HepG2 (cell line): ENCODE results near the gene TRPM1. TPM values are rescaled to one million over a fixed set of nuclear protein-coding genes. Genes with fewer than 3 reads are reported as not detected.

Experiments used
- ATF7 ChIP-seq, 2 experiments: fragments of 450-650 bp in 1 of 2; sonication (generic) in 1 of 2; formaldehyde crosslinking in 1 of 2; IDR thresholded peaks; 2 replicates each; pipeline versions ENCODE4 v1.4.0 to v1.6.1; 2016 to 2020; ENCODE audit warnings: antibody characterized with exemption in 1 of 2, mild to moderate bottlenecking in 1 of 2, missing genetic modification reagents in 1 of 2
- ELF3 ChIP-seq: IDR thresholded peaks from 2 replicates; pipeline ENCODE4 v1.6.1; 2016; ENCODE audit warnings: missing genetic modification reagents, missing compliant biosample characterization
- MED1 ChIP-seq: sonication (generic); formaldehyde crosslinking; IDR thresholded peaks from 2 replicates; pipeline ENCODE4 v1.4.0; 2020; ENCODE audit warnings: missing genetic modification reagents
- MEIS2 ChIP-seq: sonication (generic); formaldehyde crosslinking; IDR thresholded peaks from 2 replicates; pipeline ENCODE4 v1.9.0; 2021; ENCODE audit warnings: mild to moderate bottlenecking, missing genetic modification reagents
- NR2F2 ChIP-seq: IDR thresholded peaks from 2 replicates; pipeline ENCODE4 v1.6.1; 2012; ENCODE audit warnings: low read depth, inconsistent platforms, borderline replicate concordance
- PHF21A ChIP-seq: sonication (generic); formaldehyde crosslinking; IDR thresholded peaks from 2 replicates; pipeline ENCODE4 v1.5.0; 2020; ENCODE audit warnings: mild to moderate bottlenecking, missing genetic modification reagents
- RARA ChIP-seq: IDR thresholded peaks from 2 replicates; pipeline ENCODE4 v1.6.1; 2016; ENCODE audit warnings: missing genetic modification reagents, missing compliant biosample characterization
- RBAK ChIP-seq: sonication (generic); formaldehyde crosslinking; IDR thresholded peaks from 2 replicates; pipeline ENCODE4 v1.5.1; 2020; ENCODE audit warnings: mild to moderate bottlenecking, missing genetic modification reagents
- SATB2 ChIP-seq: sonication (generic); formaldehyde crosslinking; IDR thresholded peaks from 2 replicates; pipeline ENCODE4 v1.5.0; 2020; ENCODE audit warnings: missing genetic modification reagents
- SMARCC2 ChIP-seq: fragments of 450-650 bp; IDR thresholded peaks from 2 replicates; pipeline ENCODE4 v1.6.1; 2017; ENCODE audit warnings: antibody characterized with exemption, mild to moderate bottlenecking
- SOX5 ChIP-seq: IDR thresholded peaks from 2 replicates; pipeline ENCODE4 v1.6.1; 2016; ENCODE audit warnings: borderline replicate concordance
- SOX6 ChIP-seq, 2 experiments: fragments of 450-650 bp in 1 of 2; sonication (generic) in 1 of 2; formaldehyde crosslinking in 1 of 2; IDR thresholded peaks; 2 replicates each; pipeline versions ENCODE4 v1.4.0 to v1.6.1; 2017 to 2020; ENCODE audit warnings: antibody characterized with exemption in 1 of 2, mild to moderate bottlenecking in 1 of 2, missing genetic modification reagents in 1 of 2
- STAT5B ChIP-seq: sonication (generic); formaldehyde crosslinking; IDR thresholded peaks from 2 replicates; pipeline ENCODE4 v1.4.0; 2020; ENCODE audit warnings: missing genetic modification reagents
- ZNF224 ChIP-seq: sonication (generic); formaldehyde crosslinking; IDR thresholded peaks from 2 replicates; pipeline ENCODE4 v1.5.0; 2020; ENCODE audit warnings: mild to moderate bottlenecking, missing genetic modification reagents
- ZNF317 ChIP-seq: sonication (generic); formaldehyde crosslinking; IDR thresholded peaks from 2 replicates; pipeline ENCODE4 v1.5.0; 2020; ENCODE audit warnings: mild to moderate bottlenecking, missing genetic modification reagents
- ZNF430 ChIP-seq: sonication (generic); formaldehyde crosslinking; IDR thresholded peaks from 2 replicates; pipeline ENCODE4 v1.9.0; 2021; ENCODE audit warnings: mild to moderate bottlenecking, missing genetic modification reagents
- ZNF564 ChIP-seq: sonication (generic); formaldehyde crosslinking; IDR thresholded peaks from 2 replicates; pipeline ENCODE4 v1.8.1; 2023; ENCODE audit warnings: mild to moderate bottlenecking, missing genetic modification reagents
- ZNF605 ChIP-seq: sonication (generic); formaldehyde crosslinking; IDR thresholded peaks from 2 replicates; pipeline ENCODE4 v1.8.0; 2022; ENCODE audit warnings: mild to moderate bottlenecking, missing genetic modification reagents
- ZNF768 ChIP-seq: sonication (generic); formaldehyde crosslinking; IDR thresholded peaks from 2 replicates; pipeline ENCODE4 v1.4.0; 2020; ENCODE audit warnings: missing genetic modification reagents
- polyA plus RNA-seq, 8 experiments: library from polyadenylated mRNA; depleted of rRNA in 3 of 8; stranded (reverse) in 7 of 8; unstranded in 1 of 8; fragments of >200 nt; fragmentation: Illumina TruSeq in 4 of 8; extraction: Trizol in 4 of 8; gene quantifications; 2 replicates each; pipeline versions ENCODE4 v1.2.1 to v1.2.3, GENCODE V29; 2011 to 2016; ENCODE audit warnings: low read depth in 4 of 8, missing spikeins in 1 of 8, mixed read lengths in 1 of 8; ENCODE audit not compliant: insufficient read depth in 1 of 8
- total RNA-seq, 5 experiments: library from RNA; depleted of rRNA; stranded (reverse); fragments of >200 nt; fragmentation: Illumina TruSeq; extraction: Trizol; gene quantifications; 2 replicates each; pipeline ENCODE4 v1.2.3, GENCODE V29; 2016; ENCODE audit warnings: low read depth in 1 of 5
- TF ChIP-seq, protein P1 (sequence below): sonication (generic); formaldehyde crosslinking; IDR thresholded peaks from 2 replicates; pipeline ENCODE4 v1.5.0; 2020; ENCODE audit warnings: missing genetic modification reagents
- TF ChIP-seq, protein P2 (sequence below): sonication (generic); formaldehyde crosslinking; IDR thresholded peaks from 2 replicates; pipeline ENCODE4 v1.4.0; 2020; ENCODE audit warnings: missing genetic modification reagents
- TF ChIP-seq, protein P3 (sequence below): IDR thresholded peaks from 2 replicates; pipeline ENCODE4 v1.6.1; 2016; ENCODE audit warnings: missing genetic modification reagents, missing compliant biosample characterization
- TF ChIP-seq, protein P4 (sequence below): sonication (generic); formaldehyde crosslinking; IDR thresholded peaks from 2 replicates; pipeline ENCODE4 v1.5.0; 2020; ENCODE audit warnings: missing genetic modification reagents
- TF ChIP-seq, protein P5 (sequence below): sonication (generic); formaldehyde crosslinking; IDR thresholded peaks from 2 replicates; pipeline ENCODE4 v1.5.1; 2020; ENCODE audit warnings: mild to moderate bottlenecking, missing genetic modification reagents, moderate library complexity

Gene TRPM1
- total and polyA plus RNA-seq, 2 of the 13 experiments (the other 11 are each of a cell fraction or from before 2014, with no cell fraction given): not detected

DNA sequence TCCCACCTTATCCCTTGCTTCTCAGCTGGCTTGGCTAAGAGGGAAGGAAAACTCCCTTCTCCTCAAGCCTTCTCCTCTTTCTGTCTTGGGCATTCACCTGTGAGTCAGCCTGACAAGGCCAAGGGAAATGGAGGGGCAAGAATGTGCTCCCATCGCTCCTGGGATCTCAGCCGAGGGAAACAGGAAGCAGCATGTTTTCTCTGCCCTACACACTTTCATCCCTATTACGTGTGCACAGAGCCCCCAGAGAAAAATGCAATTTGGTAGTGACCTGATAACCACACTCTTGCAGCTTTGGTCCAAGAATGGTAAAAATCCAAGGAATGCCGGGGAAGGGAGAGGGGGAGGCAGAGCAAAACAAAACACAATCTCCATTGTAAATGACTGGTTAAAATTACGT is 77.2 kb downstream of the TRPM1 start (continued):
- TF ChIP-seq, protein P1, sequence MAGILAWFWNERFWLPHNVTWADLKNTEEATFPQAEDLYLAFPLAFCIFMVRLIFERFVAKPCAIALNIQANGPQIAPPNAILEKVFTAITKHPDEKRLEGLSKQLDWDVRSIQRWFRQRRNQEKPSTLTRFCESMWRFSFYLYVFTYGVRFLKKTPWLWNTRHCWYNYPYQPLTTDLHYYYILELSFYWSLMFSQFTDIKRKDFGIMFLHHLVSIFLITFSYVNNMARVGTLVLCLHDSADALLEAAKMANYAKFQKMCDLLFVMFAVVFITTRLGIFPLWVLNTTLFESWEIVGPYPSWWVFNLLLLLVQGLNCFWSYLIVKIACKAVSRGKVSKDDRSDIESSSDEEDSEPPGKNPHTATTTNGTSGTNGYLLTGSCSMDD (CRISPR knock-in tag): no peak
- no peak for TF ChIP-seq MEIS2 (CRISPR knock-in tag)
- no peak for TF ChIP-seq NR2F2
- TF ChIP-seq MED1: peak; percentile 42
- no peak for TF ChIP-seq SOX6 (IDR thresholded peaks at IDR 0.05)
- TF ChIP-seq SOX6 (CRISPR knock-in tag; IDR thresholded peaks at IDR 0.05): peak; percentile 62; the same call in 1 of the 2 replicates
- TF ChIP-seq ZNF605: no peak
- no peak for TF ChIP-seq SMARCC2
- TF ChIP-seq, protein P2, sequence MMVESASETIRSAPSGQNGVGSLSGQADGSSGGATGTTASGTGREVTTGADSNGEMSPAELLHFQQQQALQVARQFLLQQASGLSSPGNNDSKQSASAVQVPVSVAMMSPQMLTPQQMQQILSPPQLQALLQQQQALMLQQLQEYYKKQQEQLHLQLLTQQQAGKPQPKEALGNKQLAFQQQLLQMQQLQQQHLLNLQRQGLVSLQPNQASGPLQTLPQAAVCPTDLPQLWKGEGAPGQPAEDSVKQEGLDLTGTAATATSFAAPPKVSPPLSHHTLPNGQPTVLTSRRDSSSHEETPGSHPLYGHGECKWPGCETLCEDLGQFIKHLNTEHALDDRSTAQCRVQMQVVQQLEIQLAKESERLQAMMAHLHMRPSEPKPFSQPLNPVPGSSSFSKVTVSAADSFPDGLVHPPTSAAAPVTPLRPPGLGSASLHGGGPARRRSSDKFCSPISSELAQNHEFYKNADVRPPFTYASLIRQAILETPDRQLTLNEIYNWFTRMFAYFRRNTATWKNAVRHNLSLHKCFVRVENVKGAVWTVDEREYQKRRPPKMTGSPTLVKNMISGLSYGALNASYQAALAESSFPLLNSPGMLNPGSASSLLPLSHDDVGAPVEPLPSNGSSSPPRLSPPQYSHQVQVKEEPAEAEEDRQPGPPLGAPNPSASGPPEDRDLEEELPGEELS (CRISPR knock-in tag): peak; percentile 56
- TF ChIP-seq SATB2 (CRISPR knock-in tag): no peak
- peak; percentile 35; the same call in 1 of the 2 replicates for TF ChIP-seq ELF3 (CRISPR knock-in tag)
- no peak for TF ChIP-seq ZNF564
- TF ChIP-seq, protein P3, sequence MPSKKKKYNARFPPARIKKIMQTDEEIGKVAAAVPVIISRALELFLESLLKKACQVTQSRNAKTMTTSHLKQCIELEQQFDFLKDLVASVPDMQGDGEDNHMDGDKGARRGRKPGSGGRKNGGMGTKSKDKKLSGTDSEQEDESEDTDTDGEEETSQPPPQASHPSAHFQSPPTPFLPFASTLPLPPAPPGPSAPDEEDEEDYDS (CRISPR knock-in tag): no peak
- no peak for TF ChIP-seq RBAK
- TF ChIP-seq PHF21A (CRISPR knock-in tag): 0 out of 2 replicates have a peak, but pooled peaks have one; percentile 28
- TF ChIP-seq, protein P4, sequence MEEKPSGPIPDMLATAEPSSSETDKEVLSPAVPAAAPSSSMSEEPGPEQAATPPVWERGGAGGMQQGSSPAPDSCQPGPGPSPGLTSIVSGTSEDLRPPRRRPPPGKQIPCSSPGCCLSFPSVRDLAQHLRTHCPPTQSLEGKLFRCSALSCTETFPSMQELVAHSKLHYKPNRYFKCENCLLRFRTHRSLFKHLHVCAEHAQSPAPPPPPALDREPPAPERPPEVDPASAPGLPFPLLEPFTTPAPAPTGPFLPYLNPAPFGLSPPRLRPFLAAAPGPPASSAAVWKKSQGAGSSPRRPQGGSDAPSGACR (CRISPR knock-in tag): no peak
- no peak for TF ChIP-seq ATF7 (IDR thresholded peaks at IDR 0.05)
- TF ChIP-seq ATF7 (CRISPR knock-in tag; IDR thresholded peaks at IDR 0.05): no peak
- TF ChIP-seq ZNF224: no peak
- TF ChIP-seq ZNF768 (CRISPR knock-in tag): no peak
- TF ChIP-seq SOX5 (CRISPR knock-in tag): peak; percentile 61; the same call in 1 of the 2 replicates
- TF ChIP-seq STAT5B (CRISPR knock-in tag): no peak
- TF ChIP-seq, protein P5, sequence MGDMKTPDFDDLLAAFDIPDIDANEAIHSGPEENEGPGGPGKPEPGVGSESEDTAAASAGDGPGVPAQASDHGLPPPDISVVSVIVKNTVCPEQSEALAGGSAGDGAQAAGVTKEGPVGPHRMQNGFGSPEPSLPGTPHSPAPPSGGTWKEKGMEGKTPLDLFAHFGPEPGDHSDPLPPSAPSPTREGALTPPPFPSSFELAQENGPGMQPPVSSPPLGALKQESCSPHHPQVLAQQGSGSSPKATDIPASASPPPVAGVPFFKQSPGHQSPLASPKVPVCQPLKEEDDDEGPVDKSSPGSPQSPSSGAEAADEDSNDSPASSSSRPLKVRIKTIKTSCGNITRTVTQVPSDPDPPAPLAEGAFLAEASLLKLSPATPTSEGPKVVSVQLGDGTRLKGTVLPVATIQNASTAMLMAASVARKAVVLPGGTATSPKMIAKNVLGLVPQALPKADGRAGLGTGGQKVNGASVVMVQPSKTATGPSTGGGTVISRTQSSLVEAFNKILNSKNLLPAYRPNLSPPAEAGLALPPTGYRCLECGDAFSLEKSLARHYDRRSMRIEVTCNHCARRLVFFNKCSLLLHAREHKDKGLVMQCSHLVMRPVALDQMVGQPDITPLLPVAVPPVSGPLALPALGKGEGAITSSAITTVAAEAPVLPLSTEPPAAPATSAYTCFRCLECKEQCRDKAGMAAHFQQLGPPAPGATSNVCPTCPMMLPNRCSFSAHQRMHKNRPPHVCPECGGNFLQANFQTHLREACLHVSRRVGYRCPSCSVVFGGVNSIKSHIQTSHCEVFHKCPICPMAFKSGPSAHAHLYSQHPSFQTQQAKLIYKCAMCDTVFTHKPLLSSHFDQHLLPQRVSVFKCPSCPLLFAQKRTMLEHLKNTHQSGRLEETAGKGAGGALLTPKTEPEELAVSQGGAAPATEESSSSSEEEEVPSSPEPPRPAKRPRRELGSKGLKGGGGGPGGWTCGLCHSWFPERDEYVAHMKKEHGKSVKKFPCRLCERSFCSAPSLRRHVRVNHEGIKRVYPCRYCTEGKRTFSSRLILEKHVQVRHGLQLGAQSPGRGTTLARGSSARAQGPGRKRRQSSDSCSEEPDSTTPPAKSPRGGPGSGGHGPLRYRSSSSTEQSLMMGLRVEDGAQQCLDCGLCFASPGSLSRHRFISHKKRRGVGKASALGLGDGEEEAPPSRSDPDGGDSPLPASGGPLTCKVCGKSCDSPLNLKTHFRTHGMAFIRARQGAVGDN: no peak
- TF ChIP-seq ZNF430 (CRISPR knock-in tag): no peak
- TF ChIP-seq RARA (CRISPR knock-in tag): peak; percentile 14; the same call in 1 of the 2 replicates
- TF ChIP-seq ZNF317: no peak
